Suppressor macrophage treated with lipopolysaccharide for 4 hours (primary cell): ENCODE measurements around the gene TENT4B.
"Not testable (repeated sequence)": the region's sequence is repeated elsewhere in the genome, so short reads cannot be mapped to it uniquely, and the experiment has no call there.

Experiments used
- DNase-seq: peaks from one replicate; pipeline ENCODE4 v3.0.0-alpha.2; 2020

Gene TENT4B

DNA sequence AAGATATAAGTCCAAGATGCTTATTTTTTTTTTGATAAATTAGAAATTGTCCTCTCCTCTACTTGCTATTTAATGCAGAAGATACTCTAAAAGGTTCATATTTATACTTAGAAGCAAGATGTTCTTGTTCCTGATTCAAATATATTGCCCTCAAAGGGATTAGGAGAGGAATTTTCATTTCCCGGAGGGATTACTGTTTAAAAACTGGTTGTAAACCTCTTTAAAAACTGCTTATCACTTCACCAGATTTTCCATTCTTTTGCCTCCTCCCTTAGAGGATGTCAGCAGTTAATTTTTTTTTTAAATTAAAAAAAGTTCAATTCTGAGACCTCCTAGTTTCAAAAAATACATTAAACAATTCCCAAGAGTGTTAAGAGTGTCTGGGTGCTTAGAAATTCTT, 2.8 kb downstream of the TENT4B start:
- DNase-seq = no peak

DNA sequence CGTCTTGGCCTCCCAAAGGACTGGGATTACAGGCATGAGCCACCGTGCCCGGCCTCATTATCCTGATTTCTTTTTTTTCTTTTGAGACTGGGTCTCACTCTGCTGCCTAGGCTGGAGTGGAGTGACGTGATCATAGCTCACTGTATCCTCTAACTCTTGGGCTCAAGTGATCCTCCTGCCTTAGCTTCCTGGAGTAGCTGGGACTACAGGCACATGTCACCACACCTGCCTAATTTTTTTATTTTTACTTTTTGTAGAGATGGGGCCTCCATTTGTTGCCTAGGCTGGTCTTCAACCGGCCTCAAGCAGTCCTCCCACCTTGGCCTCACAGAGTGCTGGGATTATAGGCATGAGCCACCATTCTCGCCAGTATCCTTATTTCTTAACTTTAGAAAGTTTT, 3.5 kb downstream of the TENT4B start:
- no peak for DNase-seq

DNA sequence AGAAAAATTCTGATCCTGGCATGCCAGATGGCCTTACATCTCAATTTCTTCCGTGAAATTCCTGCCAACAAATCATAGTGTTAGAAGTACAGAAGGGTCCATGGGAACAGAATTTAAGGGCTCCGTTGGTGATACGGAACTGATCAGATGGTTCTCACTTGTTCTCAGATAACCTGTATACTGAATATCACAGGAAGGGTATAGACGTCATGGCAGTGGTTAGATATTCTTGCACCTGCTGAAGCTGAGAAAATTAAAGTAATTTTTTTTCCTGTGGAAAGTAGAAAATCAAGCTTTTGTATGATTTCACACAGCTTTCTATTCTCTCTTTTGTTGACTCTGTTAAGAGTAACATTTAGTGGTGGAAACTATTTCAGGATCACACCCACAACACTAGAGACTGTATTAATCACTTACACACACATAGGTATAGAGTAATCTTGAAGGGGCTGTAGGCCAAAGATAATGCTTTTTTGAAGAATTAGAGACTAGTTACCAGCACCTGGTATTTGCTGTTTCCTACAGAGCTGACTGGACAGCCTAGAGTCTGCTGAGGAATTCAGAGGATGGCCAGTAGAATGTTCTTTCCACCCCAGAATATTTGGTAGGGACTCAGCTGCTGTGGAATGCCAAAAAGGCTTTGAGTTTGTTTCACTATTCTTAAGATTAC, 7.5 kb downstream of the TENT4B start:
- no peak for DNase-seq

DNA sequence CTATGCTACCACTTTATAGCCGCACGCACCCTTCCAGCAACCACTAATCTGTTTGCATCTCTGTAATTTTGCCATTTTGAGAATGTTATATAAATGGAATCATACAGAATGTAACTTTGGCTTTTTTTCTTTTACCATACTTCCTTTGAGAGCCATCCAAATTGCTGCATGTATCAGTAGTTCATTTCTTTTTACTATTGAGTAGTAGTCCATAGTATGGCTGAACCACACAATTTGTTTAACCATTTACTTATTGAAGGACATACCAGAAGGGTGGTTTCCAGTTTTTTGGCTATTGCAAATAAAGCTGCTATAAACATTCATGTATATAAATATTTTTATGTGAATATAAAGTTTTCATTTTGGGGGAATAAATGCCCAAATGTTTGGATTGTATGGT, 8.8 kb downstream of the TENT4B start:
- DNase-seq = no peak

DNA sequence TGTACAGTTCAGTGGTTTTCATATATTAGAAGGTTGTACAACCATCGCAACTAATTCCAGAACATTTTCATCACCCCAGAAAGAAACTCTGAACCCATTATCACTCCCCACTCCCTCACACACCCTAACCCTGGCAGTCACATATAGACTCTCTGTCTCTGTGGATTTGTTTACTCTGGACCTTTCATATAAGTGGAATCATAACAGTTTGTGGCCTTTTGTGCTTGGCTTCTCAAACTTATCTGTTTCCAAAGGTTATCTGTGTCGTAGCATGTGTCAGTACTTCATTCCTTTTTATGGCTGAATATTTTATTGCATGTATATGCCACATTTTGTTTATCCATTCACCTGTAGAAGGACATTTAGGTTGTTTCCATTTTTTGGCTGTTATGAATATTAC, 12.4 kb downstream of the TENT4B start:
- DNase-seq = no peak

DNA sequence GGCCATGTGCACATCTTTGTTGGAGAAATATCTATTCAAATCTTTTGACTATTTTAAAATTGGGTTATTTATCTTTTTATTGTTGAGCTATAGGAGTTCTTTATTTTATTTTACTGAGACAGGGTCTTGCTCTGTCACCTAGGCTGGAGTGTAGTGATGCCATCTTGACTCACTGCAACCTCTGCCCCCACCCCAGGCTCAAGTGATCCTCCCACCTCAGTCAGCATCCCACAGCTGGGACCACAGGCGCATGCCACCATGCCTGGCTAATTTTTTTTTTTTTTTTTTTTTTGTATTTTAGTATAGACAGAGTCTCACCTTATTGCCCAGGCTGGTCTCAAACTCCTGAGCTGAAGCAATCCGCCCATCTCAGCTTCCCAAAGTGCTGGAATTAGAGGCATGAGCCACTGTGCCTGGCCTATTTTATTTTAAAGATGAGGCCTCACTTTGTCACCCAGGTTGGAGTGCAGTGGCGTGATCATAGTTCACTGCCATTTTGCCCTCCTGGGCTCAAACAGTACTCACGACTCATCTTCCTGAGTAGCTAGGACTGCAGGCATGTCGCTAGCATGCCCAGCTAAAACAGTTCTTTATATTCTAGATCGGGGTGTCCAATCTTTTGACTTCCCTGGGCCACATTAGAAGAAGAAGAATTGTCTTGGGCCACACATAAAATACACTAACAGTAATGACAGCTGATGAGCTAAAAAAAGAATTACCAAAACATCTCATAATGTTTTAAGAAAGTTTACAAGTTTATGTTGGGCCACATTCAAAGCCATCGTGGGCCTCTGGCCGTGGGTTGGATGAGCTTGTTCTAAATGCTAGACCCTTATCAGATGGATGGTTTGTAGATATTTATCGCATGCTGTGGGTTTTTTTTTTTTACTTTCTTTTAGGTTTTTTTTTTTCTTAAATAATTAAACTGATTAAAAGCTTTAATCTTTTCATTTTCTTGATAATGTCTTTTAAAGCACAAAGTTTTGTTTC, 13.7 kb downstream of the TENT4B start:
- DNase-seq = no peak

DNA sequence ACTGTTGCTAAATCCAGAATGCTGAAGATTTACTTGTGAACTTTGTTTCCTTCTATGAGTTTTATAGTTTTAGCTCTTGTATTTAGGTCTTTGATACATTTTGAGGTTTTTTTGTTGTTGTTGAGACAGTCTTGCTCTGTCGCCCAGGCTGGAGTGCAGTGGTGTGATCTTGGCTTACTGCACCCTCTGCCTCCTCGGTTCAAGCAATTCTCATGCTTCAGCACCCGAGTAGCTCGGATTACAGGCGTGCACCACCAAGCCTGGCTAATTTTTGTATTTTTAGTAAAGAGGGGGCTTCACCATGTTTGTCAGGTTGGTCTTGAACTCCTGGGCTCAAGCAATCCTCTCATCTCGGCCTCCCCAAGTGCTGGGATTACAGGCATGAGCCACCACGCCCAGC, 14.4 kb downstream of the TENT4B start:
- DNase-seq = no peak

DNA sequence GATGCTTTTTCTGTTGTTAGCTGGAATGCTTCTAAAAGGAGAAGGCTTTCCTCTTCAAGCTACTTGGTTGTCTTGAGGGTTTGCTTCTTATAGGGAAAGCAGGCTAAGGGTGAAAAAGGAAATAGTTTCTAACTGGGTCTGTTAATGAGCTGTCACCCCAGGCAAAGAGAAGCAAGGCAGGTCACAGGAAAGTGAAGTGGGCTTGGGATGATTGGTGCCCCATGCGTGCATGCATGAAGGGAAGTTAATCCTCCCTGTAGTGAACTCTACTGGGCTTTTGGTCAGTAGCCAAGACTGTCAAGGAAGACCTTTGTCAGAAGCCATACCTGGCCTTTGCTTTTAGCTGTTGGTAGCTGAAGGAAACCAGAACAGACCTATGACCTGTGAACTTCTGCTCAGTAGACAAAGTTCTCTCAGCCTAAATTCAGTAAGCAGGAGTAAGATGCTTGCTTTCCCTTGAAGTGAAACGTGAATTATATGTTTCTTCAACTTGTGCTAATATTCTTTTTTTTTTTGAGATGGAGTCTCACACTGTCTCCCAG, 16.5 kb downstream of the TENT4B start:
- DNase-seq = peak; percentile 41

DNA sequence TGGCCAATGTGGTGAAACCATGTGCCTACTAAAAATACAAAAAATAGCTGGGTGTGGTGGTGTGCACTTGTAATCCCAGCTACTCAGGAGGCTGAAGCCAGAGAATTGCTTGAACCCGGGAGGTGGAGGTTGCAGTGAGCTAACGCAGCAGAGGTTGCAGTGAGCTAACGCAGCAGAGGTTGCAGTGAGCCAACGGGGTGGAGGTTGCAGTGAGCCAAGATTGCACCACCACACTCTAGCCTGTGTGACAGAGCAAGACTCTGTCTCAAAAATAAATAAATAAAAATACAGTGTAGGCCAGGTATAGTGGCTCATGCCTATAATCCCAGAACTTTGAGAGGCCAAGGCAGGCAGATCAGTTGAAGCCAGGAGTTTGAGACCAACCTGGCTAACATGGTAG, 18.7 kb downstream of the TENT4B start:
- DNase-seq = not testable (repeated sequence)

DNA sequence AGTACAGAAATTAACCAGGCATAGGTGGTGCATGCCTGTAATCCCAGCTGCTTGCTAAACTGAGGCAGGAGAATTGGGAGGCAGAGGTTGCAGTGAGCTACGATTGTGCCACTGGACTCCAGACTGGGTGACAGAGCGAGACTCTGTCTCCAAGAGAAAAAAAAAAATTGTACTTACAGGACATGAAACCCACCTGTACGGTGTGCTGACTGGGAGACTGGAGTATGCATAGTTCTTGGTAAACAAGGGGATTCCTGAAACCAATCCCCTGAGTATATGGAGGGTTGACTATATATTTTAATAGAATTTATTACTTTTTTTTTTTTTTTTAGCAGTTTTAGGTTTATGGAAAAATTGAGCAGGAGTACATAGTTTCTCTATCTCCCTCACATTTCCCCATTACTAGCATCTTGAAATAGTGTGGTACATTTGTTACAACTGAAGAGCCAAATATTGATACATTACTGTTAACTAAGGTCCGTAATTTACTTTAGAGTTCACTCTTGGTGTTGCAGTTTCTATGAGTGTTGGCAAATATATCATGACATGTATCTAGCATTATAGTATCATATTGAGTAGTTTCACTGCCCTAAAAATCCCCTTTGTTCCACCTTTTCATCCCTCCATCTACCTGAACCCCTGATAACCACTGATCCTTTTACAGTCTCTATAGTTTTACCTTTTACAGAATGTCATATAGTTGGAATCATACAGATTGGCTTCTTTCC, 19.3 kb downstream of the TENT4B start:
- DNase-seq = no peak

DNA sequence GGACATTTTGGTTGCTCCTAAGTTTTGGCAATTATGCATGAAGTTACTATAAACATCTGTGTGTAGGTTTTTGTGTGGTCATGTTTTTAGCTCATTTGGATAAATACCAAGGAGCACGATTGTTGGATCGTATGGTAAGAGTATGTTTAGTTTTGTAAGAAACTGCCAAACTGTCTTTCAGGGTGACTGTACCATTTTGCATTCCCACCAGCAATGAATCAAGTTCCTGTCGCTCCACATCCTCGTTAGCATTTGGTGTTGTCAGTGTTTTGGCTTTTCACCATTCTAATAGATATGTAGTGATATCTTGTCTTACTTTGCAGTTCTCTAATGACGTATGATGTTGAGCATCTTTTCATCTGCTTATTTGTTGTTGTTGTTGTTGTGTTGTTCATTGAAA, 20.2 kb downstream of the TENT4B start:
- DNase-seq = no peak

DNA sequence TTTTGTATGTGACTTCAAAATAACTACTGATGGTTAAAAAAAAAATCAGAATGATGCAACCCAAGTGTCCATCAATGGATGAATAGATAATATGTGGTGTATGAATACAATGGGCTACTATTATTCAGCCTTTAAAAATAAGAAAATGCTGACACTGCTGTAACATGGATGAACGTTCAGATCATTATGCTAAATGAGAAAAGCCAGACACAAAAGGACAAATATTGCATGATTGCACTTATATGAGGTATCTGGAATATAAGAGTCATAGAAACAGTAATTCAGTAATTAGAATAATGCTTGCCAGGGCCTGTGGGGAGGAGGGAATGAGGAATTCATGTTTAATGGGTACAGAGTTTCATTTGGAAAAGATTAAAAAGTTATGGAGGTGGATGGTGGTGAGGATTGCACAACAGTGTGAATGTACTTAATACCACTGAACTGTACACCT, 25.4 kb downstream of the TENT4B start:
- DNase-seq = no peak

DNA sequence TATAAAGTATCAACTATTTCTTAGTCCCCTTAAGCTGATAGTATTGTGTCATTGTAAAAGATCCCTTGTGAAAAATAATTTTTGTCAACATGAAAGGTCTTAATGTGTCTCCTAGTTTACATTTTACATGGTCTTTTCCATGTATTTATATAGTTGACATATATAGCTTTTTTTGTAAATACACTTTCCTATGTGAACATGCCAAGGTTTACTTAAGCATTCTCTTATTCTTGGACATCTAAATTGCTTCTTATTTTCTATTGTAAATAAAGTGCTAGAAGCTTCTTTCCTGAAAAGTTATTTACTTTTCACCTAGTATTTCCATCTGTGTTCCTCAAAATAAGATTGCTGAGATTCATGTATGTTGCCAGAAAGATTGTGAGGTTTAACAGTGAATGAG, 29.3 kb downstream of the TENT4B start:
- no peak for DNase-seq

DNA sequence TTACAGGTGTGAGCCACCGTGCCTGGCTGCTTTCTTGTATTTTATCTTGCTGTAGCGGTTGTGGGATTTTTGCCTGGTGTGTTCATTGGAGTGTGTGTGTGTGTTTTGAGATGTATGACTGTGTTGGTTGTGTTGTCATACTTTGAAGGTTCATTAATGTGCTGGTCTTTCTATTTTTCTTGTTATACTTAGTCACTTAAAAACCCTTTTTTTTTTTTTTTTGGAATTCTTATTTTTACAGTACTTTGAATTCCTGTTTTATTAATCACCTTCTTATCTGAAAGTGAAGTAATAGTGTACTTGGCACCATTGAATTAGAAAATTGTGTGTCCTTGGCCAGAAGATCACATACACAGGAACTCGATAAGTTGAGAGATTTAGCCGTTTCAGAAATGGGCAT, 30.2 kb downstream of the TENT4B start:
- DNase-seq = no peak

DNA sequence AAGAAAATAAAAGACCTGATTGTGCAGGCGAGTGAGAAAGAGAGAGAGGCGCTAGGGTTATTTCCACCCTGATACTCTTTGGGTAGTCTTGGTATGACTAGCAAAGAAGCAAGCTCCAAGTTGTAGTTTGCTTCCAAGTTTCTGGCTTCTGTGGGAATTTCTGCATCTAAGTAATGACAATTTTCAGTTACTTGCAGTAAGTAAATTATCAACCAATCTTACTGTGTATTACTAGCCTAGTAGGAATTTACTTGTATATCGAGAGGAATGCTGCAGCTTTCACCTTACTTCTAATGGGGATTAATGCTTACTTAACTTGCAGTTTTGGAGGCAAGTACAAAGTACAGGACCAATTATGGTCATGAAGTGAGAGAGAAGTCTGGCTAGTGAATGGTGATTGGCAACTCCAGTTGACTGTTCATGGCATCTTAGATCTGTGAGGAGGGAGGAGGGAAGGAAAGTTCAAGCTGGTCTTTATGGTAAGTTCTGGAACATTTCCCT, 31.9 kb downstream of the TENT4B start:
- no peak for DNase-seq

DNA sequence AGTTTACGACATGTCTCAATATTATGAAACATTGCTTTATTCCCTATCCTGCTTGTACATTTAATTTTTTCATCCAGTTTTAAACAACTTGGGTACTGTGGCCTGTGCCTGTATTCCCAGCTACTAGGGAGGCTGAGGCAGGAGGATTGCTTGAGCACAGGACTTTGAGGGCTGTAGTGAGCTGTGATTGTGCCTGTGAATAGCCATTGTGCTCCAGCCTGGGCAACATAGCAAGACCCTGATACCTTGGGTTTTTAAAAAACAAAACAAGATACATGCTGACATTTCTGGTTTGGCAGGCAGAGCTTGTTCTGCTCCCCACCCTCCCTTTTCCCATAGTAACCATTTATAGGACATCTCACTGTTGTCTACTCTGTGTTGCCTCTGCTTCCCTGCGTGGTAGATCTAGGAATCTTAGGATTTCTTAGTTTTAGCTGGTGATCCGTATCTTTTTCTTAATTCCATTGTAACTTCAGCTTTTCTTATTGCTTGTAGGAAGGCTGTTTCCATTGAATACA, 35.6 kb downstream of the TENT4B start:
- no peak for DNase-seq

DNA sequence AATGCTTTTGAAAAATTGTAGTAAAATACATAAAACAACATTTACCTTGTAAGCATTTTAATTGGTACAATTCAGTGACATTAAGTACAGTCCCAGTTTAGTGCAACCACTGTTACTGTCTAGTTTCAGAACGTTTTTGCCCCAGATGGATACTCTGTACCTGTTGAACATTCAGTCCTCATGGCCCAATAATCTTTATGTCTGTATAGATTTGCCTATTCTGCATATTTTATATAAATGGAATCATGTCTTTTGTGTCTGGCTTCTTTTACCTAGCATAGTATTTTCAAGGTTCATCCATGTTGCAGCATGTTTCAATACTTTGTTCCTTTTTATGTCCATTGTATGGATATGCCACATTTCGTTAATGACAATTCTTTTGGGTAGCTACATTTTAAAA, 37.2 kb downstream of the TENT4B start:
- DNase-seq = no peak

DNA sequence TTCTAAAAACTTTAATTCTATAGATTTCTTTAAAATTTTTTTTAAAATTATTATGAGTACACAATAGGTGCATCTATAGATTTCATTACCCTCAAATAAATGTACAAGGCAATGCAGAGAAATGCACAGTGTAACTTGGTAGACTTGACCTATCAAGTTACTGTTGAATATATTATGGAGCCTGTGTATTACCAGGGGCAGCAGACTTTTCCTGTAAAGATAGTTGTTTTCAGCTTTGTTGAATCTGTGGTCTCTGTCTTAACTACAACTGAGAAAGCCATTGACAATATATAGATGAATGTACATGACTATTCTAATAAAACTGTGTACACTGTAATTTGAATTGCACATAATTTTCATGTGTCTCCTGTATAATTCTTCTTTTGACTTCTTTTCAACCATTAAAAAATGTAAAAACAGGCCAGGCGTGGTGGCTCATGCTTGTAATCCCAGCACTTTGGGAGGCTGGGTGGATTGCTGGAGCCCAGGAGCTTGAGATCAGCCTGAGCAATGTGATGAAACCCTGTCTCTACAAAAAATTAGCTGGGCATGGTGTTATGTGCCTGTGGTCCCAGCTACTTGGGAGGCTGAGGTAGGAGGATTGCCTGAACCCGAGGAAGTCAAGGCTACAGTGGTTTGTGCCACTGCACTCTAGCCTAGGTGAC, 39.4 kb downstream of the TENT4B start:
- DNase-seq = no peak

DNA sequence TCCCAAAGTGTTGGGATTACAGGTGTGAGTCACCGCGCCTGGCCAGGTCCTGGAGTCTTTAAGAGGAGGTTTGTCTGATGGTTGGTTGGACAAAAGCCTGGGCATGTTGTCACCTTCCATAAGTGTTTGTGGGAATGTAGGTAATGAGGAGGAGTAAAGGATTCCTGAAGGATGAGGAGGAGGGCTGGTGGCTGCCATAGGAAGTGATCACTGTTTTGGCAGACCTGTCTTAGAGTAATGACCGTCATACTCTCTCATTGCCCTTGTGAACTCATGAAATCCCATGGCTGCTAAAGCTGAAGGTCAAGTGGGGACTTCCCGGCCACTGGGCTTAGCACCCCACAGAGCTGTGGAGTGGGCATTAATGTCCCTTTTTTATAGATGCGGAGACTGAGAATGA, 40.5 kb downstream of the TENT4B start:
- no peak for DNase-seq

DNA sequence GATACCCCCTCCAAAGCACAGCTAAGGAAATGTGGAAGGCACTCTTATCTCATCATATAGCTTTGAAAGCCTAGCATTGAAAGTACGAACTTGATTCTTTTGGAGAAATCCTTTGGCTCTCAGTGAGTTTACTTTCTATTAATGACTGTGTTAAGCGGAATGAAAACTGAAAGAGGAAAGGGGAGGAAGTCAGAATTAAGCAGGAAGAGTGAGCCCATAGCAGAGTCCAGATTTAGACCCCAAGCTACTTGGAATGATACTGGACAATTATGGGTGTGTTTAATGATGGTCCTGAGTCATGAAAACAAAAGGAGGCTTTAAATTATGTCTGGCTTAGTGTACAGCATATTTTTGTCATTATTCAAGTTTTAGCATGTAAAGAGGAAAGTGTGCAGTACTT, 42.2 kb downstream of the TENT4B start:
- DNase-seq = peak; percentile 79

DNA sequence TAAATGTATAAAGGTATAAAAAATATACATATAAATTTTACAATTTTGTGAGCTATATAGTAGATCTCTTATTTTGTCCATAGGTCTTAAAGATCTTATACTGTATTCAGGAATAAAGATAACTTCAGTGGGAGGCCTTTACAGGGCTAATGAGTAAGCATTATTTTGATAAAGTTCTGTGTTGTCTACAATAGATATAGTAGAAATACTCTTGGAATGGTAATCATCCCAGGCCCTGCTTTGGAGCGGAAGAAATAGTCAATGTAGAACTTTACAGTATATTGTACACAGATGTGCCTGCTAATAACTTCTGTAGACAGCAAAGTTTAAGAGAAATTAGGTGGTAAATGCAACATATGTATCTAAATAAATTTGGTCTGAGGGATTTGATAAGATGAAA, 42.6 kb downstream of the TENT4B start:
- DNase-seq = no peak

DNA sequence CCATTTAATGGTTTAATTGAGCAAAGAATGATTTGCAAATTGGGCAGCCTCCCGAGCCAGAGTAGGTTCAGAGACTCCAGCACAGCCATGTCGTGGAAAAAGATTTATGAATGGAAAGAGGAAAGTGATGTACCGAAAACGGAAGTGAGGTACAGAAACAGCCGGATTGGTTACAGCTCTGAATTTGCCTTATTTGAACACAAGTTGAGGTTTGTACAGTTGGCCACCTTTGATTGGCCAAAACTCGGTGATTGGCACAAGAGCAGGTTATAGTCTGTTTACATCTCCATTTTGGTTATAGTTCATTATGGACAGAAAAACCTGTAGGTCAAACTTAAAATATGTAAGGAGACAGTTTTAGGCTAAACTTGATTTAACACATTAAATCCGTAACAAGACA, 44.5 kb downstream of the TENT4B start:
- DNase-seq = no peak
